ENCODE results near the gene SAPCD1.

SAPCD1 gene

DNA sequence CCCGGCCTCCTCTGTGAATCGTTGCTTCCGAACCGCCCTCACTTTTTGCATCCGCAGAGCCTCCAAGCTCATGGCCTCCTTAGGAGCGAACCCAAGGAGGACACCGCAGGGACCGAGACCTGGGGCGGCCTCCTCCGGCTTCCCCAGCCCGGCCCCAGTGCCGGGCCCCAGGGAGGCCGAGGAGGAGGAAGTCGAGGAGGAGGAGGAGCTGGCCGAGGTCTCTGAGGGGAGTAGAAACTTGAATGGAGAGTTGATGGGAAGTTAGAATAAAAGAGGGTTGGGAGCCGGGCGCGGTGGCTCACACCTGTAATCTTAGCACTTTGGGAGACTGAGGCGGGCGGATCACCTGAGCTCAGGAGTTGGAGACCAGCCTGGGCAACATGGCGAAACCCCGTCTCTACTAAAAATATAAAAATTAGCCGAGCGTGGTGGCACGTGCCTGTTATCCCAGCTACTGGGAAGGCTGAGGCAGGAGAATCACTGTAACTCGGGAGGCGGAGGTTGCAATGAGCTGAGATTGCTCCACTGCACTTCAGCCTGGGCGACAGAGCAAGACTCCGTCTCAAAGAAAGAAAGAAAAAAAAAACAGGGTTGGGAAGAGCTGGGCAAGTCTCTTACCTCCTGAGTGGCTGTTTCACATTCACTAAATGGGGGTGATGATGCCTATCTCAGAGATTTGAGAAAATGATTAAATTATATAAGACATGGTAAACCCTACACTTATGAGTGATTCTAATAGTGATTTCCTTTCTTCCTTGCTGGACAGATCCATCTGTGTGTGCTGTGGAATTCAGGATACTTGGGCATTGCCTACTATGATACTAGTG lies 21.8 kb upstream of the SAPCD1 start:
- Histone ChIP-seq H3K27me3 (ENCODE audit: insufficient read depth, poor library complexity, severe bottlenecking) (no peaks in the 10 kb centered on the region), H3K27ac (replicated peaks) (peak overlapping the region; percentile 99), H3K4me3 (replicated peaks; ENCODE audit: insufficient read depth, low read length) (peak overlapping the region; percentile 60)
- TF ChIP-seq GABPA (IDR thresholded peaks at IDR 0.05; ENCODE audit: low read depth) (no peak), POLR2AphosphoS5 (IDR thresholded peaks at IDR 0.05; ENCODE audit: low read depth) (0 out of 2 replicates have a peak, but pooled peaks have one; percentile 65), SPI1 (IDR thresholded peaks at IDR 0.05; ENCODE audit: borderline replicate concordance, low read depth) (0 out of 2 replicates have a peak, but pooled peaks have one; percentile 29)
- TF ChIP-seq, protein P1, sequence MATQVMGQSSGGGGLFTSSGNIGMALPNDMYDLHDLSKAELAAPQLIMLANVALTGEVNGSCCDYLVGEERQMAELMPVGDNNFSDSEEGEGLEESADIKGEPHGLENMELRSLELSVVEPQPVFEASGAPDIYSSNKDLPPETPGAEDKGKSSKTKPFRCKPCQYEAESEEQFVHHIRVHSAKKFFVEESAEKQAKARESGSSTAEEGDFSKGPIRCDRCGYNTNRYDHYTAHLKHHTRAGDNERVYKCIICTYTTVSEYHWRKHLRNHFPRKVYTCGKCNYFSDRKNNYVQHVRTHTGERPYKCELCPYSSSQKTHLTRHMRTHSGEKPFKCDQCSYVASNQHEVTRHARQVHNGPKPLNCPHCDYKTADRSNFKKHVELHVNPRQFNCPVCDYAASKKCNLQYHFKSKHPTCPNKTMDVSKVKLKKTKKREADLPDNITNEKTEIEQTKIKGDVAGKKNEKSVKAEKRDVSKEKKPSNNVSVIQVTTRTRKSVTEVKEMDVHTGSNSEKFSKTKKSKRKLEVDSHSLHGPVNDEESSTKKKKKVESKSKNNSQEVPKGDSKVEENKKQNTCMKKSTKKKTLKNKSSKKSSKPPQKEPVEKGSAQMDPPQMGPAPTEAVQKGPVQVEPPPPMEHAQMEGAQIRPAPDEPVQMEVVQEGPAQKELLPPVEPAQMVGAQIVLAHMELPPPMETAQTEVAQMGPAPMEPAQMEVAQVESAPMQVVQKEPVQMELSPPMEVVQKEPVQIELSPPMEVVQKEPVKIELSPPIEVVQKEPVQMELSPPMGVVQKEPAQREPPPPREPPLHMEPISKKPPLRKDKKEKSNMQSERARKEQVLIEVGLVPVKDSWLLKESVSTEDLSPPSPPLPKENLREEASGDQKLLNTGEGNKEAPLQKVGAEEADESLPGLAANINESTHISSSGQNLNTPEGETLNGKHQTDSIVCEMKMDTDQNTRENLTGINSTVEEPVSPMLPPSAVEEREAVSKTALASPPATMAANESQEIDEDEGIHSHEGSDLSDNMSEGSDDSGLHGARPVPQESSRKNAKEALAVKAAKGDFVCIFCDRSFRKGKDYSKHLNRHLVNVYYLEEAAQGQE (IDR thresholded peaks at IDR 0.05; ENCODE audit: insufficient replicate concordance, low read depth), result peak; percentile 8
- TF ChIP-seq, protein P2, sequence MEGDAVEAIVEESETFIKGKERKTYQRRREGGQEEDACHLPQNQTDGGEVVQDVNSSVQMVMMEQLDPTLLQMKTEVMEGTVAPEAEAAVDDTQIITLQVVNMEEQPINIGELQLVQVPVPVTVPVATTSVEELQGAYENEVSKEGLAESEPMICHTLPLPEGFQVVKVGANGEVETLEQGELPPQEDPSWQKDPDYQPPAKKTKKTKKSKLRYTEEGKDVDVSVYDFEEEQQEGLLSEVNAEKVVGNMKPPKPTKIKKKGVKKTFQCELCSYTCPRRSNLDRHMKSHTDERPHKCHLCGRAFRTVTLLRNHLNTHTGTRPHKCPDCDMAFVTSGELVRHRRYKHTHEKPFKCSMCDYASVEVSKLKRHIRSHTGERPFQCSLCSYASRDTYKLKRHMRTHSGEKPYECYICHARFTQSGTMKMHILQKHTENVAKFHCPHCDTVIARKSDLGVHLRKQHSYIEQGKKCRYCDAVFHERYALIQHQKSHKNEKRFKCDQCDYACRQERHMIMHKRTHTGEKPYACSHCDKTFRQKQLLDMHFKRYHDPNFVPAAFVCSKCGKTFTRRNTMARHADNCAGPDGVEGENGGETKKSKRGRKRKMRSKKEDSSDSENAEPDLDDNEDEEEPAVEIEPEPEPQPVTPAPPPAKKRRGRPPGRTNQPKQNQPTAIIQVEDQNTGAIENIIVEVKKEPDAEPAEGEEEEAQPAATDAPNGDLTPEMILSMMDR (IDR thresholded peaks at IDR 0.05; ENCODE audit: insufficient read depth, low read length), result no peak
- peak in 1 of 2 experiments; percentile 79 for DNase-seq (ENCODE audit: low read depth in 1 of 2, low spot score in 1 of 2)

DNA sequence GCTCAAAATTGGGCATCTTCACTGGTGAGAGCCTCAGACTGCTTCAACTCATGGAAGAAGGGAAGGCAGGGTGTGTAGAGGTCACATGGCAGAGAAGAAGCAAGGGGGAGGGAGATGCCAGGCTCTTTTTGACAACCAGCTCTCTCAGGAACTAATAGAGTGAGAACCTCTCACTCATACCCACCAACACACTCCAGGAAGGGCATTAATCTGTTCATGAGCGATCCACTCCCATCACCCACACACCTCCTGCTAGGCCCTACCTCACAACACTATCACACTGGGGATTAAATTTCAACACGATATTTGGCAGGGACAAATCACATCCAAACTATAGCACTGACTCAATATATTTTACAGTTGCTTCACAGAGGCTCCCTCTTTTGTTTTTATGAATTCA lies 20.6 kb upstream of the SAPCD1 start:
- Histone ChIP-seq H3K27me3 (ENCODE audit: insufficient read depth, poor library complexity, severe bottlenecking) (no peaks in the 10 kb centered on the region), H3K4me3 (replicated peaks; ENCODE audit: insufficient read depth, low read length) (no peak overlapping the region), H3K27ac (replicated peaks) (no peak overlapping the region)
- no peak for DNase-seq (ENCODE audit: low read depth in 1 of 2, low spot score in 1 of 2)
- no peak for TF ChIP-seq SPI1 (IDR thresholded peaks at IDR 0.05; ENCODE audit: borderline replicate concordance, low read depth)
- TF ChIP-seq, protein P2 (IDR thresholded peaks at IDR 0.05; ENCODE audit: insufficient read depth, low read length), result no peak
- TF ChIP-seq POLR2AphosphoS5 (IDR thresholded peaks at IDR 0.05; ENCODE audit: low read depth), result no peak
- TF ChIP-seq GABPA (IDR thresholded peaks at IDR 0.05; ENCODE audit: low read depth), result no peak
- TF ChIP-seq, protein P1 (IDR thresholded peaks at IDR 0.05; ENCODE audit: insufficient replicate concordance, low read depth), result no peak

- Histone ChIP-seq H3K27me3 (ENCODE audit: insufficient read depth, poor library complexity, severe bottlenecking) (no peaks in the 10 kb centered on the region), H3K4me3 (replicated peaks; ENCODE audit: insufficient read depth, low read length) (no peak overlapping the region), H3K27ac (replicated peaks) (no peak overlapping the region)
- DNase-seq (ENCODE audit: low read depth in 1 of 2, low spot score in 1 of 2), result no peak
- TF ChIP-seq GABPA (IDR thresholded peaks at IDR 0.05; ENCODE audit: low read depth) (no peak), SPI1 (IDR thresholded peaks at IDR 0.05; ENCODE audit: borderline replicate concordance, low read depth) (no peak), POLR2AphosphoS5 (IDR thresholded peaks at IDR 0.05; ENCODE audit: low read depth) (no peak)
- TF ChIP-seq, protein P2 (IDR thresholded peaks at IDR 0.05; ENCODE audit: insufficient read depth, low read length), result no peak
- TF ChIP-seq, protein P1 (IDR thresholded peaks at IDR 0.05; ENCODE audit: insufficient replicate concordance, low read depth), result no peak
These were observed 19.6 kb upstream of the SAPCD1 start for GRCh38 chr6:31742894-31743293.
